ENCODE results near the gene MSLN.

GRCh38 chr16:802461-802860 lies 41.9 kb downstream of the MSLN start:
- TF ChIP-seq EZH2 (IDR thresholded peaks at IDR 0.05; ENCODE audit: insufficient read depth, poor library complexity, severe bottlenecking) (no peak), EZH2phosphoT487 (IDR thresholded peaks at IDR 0.05; ENCODE audit: insufficient read depth, low read depth) (no peak)
